ENCODE results near the gene TMEM150B. TPM values are rescaled to one million over a fixed set of nuclear protein-coding genes. Genes with fewer than 3 reads are reported as not detected.

The TMEM150B gene
- total RNA-seq, 1 donor from 2014 or later: not detected

GRCh38 chr19:55350620-55351315, 25.6 kb upstream of the TMEM150B start:
- no peak overlapping the region for H3K4me2 ChIP-seq (ENCODE audit: low read length)
- peaks cover 3% of the 10 kb centered on the region for H3K9me3 Mint-ChIP-seq (ENCODE audit: unreplicated experiment)
- no peak overlapping the region for H3K27ac ChIP-seq (ENCODE audit: low read depth, low read length)
- FAIRE-seq: no peak
- no peaks in the 10 kb centered on the region for H3K79me2 ChIP-seq (ENCODE audit: insufficient read depth, low read length)
- H3K27me3 ChIP-seq (ENCODE audit: insufficient read depth, low read length): peaks cover 15% of the 10 kb centered on the region
- no peaks in the 10 kb centered on the region for H3K36me3 ChIP-seq (ENCODE audit: insufficient read depth, low read length)
- H3K4me3 Mint-ChIP-seq (ENCODE audit: unreplicated experiment): peak overlapping the region; percentile 54
- peak overlapping the region; percentile 34 for H3K27ac Mint-ChIP-seq (ENCODE audit: unreplicated experiment)
- peaks cover 10% of the 10 kb centered on the region for H3K36me3 Mint-ChIP-seq (ENCODE audit: low read depth, unreplicated experiment)
- H2AFZ ChIP-seq (ENCODE audit: low read depth, low read length): no peak overlapping the region
- no peak overlapping the region for H3K4me3 ChIP-seq (ENCODE audit: insufficient read depth, low read depth, low read length)
- no peak overlapping the region for H3K9ac ChIP-seq (ENCODE audit: low read length)
- peaks cover 11% of the 10 kb centered on the region for H4K20me1 ChIP-seq (ENCODE audit: insufficient read depth, low read length)
- peaks cover 5% of the 10 kb centered on the region for H3K4me1 Mint-ChIP-seq (ENCODE audit: low read depth, unreplicated experiment)
- H3K4me1 ChIP-seq (ENCODE audit: insufficient read depth, low read length): peaks cover 10% of the 10 kb centered on the region
- H3K9me3 ChIP-seq (ENCODE audit: insufficient read depth, low read depth, low read length): no peaks in the 10 kb centered on the region
- H3K27me3 Mint-ChIP-seq (ENCODE audit: low read depth, unreplicated experiment): peaks cover 40% of the 10 kb centered on the region
- DNase-seq (ENCODE audit: low read depth): no peak
- no peak for TF ChIP-seq EZH2 (IDR thresholded peaks at IDR 0.05; ENCODE audit: insufficient read depth, low read length)
- no peak for TF ChIP-seq CTCF (IDR thresholded peaks at IDR 0.05; ENCODE audit: insufficient read depth, low read depth, low read length)

DNA sequence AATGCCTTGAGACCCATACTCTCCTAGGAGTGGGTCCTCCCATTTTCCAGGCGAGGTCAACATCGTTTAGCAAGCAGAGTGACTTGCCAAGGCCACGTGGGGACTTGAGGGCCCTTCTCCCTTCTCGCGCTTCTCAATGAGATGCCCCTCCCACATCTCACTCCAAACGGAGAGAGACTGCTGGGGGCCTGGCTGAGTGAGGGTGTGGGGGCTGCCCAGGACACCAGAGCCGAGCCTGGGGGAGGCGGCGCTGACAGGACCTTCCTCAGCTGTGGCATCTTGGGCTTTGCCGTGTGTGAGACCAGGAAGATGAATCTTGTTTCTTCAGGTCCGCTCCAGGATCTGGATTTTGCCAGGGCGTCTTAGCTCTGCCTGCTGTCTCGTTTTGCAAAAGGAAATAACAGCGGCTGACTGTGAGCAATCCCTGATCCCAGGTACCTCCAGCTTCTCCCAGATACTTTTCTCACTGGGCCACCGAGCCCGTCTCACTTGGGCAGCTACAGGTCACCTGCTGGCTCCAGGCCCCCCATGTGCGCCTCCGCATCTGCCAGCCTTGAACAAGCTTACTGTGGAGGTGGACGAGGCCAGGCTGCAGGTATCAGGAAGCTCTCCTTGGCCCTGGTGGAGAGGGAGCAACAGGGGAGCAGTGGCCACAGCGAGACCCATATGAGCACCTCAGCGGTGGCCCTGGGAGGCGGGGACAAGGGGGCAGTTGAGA, 23.3 kb upstream of the TMEM150B start:
- no peak for TF ChIP-seq EZH2 (IDR thresholded peaks at IDR 0.05; ENCODE audit: insufficient read depth, low read length)
- TF ChIP-seq CTCF (IDR thresholded peaks at IDR 0.05; ENCODE audit: insufficient read depth, low read depth, low read length): no peak
- FAIRE-seq (no peak), DNase-seq (ENCODE audit: low read depth) (no peak)
- Histone ChIP-seq H3K27ac (ENCODE audit: low read depth, low read length) (no peak overlapping the region), H3K36me3 (ENCODE audit: insufficient read depth, low read length) (no peaks in the 10 kb centered on the region), H3K9ac (ENCODE audit: low read length) (no peak overlapping the region), H3K4me3 (ENCODE audit: insufficient read depth, low read depth, low read length) (no peak overlapping the region), H3K4me2 (ENCODE audit: low read length) (no peak overlapping the region), H2AFZ (ENCODE audit: low read depth, low read length) (no peak overlapping the region), H3K9me3 (ENCODE audit: insufficient read depth, low read depth, low read length) (no peaks in the 10 kb centered on the region), H3K79me2 (ENCODE audit: insufficient read depth, low read length) (no peaks in the 10 kb centered on the region), H3K27me3 (ENCODE audit: insufficient read depth, low read length) (peaks cover 10% of the 10 kb centered on the region), H3K4me1 (ENCODE audit: insufficient read depth, low read length) (peaks cover 7% of the 10 kb centered on the region), H4K20me1 (ENCODE audit: insufficient read depth, low read length) (peaks cover 5% of the 10 kb centered on the region)
- Mint-ChIP-seq H3K27me3 (ENCODE audit: low read depth, unreplicated experiment) (peaks cover 30% of the 10 kb centered on the region), H3K9me3 (ENCODE audit: unreplicated experiment) (peaks cover 3% of the 10 kb centered on the region), H3K4me1 (ENCODE audit: low read depth, unreplicated experiment) (peaks cover 13% of the 10 kb centered on the region), H3K4me3 (ENCODE audit: unreplicated experiment) (no peak overlapping the region), H3K36me3 (ENCODE audit: low read depth, unreplicated experiment) (peaks cover 13% of the 10 kb centered on the region), H3K27ac (ENCODE audit: unreplicated experiment) (no peak overlapping the region)

All from astrocyte (in vitro differentiated cells and primary cell).